AG10803 (cell line): Measurements from ENCODE around the gene DPP3.

Experiments
- DNase-seq: peaks from one replicate; pipeline ENCODE4 v3.0.0; 2010; ENCODE audit warnings: low read depth
- H3K4me3 ChIP-seq: 2 replicates; pipeline ENCODE4 v1.5.1; 2011; ENCODE audit warnings: mild to moderate bottlenecking, low read length, control low read depth
- TF ChIP-seq, protein P1 (sequence below): conservative IDR thresholded peaks from 2 replicates; pipeline ENCODE4 v1.5.1; 2011; ENCODE audit warnings: mild to moderate bottlenecking, low read length, control low read depth, inconsistent platforms

Gene DPP3

DNA sequence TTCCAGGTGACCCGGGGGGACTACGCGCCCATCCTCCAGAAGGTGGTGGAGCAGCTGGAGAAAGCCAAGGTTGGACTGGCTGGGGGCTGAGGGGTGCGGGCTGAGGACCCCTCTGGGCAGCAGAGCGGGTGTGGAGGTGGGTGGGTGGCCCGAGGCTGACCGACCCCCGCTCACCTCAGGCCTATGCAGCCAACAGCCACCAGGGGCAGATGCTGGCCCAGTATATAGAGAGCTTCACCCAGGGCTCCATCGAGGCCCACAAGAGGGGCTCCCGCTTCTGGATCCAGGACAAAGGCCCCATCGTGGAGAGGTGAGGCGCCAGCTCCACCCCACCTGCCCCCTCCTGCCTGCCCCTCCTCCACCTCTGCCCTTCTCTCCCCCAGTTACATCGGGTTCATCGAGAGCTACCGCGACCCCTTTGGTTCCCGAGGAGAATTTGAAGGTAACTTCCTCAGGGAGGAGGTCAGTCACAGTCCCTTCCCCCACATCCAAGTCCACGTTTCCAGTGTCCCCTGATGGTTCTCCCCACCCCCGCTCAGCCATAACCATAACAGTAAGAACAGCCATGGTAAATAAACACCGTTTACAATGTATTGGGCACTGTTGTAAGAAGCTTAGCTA is 11.2 kb downstream of the DPP3 start:
- DNase-seq, result no peak
- no peak overlapping the region for H3K4me3 ChIP-seq
- TF ChIP-seq, protein P1, sequence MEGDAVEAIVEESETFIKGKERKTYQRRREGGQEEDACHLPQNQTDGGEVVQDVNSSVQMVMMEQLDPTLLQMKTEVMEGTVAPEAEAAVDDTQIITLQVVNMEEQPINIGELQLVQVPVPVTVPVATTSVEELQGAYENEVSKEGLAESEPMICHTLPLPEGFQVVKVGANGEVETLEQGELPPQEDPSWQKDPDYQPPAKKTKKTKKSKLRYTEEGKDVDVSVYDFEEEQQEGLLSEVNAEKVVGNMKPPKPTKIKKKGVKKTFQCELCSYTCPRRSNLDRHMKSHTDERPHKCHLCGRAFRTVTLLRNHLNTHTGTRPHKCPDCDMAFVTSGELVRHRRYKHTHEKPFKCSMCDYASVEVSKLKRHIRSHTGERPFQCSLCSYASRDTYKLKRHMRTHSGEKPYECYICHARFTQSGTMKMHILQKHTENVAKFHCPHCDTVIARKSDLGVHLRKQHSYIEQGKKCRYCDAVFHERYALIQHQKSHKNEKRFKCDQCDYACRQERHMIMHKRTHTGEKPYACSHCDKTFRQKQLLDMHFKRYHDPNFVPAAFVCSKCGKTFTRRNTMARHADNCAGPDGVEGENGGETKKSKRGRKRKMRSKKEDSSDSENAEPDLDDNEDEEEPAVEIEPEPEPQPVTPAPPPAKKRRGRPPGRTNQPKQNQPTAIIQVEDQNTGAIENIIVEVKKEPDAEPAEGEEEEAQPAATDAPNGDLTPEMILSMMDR, result peak; percentile 37

DNA sequence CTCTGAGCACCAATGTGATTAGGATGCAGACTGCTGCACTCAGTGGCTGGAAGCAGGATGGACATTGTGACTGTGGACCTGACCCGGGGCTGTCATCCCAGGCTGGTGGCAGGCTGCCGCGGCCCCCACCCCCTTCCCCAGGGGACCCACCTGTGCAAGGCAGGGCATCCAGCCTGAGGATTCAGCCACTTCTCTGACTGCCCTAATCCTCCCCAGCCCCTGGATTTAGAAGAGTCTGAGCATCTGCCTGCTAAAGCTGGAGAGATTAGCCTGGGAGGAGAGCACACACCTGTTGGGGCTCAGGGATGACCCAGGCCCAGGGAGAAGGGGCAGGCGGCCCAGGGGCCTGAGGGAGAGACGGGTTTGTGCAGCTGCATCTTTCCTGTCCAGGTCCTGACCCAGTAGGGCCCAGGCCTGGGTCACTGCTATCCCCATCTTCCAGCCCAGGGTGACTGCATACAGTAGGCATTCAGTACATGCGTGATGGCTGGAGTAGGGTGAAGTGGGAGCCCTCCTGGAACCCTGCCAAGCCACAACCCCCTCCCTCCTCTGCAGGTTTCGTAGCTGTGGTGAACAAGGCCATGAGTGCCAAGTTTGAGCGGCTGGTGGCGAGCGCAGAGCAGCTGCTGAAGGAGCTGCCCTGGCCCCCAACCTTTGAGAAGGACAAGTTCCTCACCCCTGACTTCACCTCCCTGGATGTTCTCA is 12.1 kb downstream of the DPP3 start:
- DNase-seq, result no peak
- no peak overlapping the region for H3K4me3 ChIP-seq
- TF ChIP-seq, protein P1, result no peak

DNA sequence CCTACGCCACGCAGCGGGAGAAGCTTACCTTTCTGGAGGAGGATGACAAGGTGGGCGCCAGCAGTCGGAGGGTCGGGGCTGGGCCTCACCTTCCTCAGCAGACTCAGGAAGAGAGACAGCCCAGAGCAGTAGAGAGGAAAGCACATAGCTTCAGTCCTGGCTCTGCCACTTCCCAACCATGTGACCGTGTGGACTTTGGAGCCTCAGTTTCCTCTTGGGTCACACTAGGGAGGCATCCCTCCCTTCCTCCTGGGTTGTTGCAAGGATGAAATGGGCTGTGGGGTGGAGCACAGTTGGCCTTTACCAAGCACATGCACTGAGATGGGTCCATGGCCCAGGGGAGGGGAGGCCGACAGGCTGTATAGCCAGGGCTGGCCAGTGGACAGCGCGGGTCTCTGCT is 12.9 kb downstream of the DPP3 start:
- TF ChIP-seq, protein P1, result no peak
- DNase-seq, result no peak
- H3K4me3 ChIP-seq, result no peak overlapping the region

DNA sequence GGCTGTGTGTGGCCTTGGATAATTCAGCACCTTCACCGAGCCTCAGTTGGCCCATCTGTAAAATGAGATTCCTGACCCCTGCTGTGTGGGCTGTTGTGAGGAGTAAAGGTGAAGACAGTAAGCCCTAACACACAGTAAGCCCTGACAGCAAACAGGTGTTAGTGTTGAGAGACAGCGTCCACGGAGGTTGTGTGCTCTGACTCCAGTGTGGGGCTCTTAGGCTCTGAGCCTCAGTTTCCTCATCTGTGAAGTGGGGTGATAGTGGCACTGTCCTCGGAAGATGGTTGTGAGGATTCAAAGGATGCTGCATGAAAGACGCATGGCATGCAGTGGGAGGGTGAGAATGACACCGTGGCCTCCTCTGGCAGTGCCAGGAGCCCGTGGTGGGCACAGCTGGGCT is 14.2 kb downstream of the DPP3 start:
- no peak for DNase-seq
- TF ChIP-seq, protein P1, result no peak
- H3K4me3 ChIP-seq, result no peak overlapping the region

DNA sequence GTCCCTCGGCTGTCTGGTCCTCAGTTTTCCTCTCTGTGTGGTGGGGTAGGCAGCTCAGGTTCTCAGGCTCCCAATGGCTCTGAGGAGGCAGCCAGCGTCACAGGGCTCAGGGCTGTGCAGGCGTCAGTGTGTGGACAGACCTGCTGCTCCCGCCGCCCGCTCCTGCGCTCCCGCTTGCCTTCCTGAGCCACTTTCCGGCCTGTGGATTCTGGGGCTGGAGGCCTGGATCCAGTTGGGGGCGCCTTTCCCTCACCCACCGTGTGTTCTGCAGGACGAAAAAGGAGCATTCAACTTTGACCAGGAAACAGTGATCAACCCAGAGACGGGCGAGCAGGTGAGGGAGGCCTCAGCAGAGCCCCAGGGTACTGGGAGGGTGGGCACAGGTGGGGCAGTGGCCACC is 14.7 kb downstream of the DPP3 start:
- TF ChIP-seq, protein P1, result no peak
- H3K4me3 ChIP-seq, result no peak overlapping the region
- DNase-seq, result no peak

DNA sequence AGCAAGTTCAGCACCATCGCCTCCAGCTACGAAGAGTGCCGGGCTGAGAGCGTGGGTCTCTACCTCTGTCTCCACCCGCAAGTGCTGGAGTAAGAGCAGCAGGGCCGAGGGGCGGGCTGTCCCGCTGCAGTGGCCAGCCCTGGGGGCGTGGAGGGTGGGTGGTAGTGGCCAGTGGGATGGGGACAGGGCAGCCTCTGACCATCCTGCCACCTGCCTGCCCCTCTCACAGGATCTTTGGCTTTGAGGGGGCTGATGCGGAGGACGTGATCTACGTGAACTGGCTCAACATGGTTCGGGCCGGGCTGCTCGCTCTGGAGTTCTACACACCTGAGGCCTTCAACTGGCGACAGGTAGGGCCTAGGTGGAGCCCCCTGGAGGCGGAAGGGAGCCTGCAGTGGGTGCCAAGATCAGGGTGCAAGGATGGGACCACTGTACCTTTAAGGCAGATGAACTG is 15.2 kb downstream of the DPP3 start:
- no peak overlapping the region for H3K4me3 ChIP-seq
- TF ChIP-seq, protein P1, result peak; percentile 12; the same call in 1 of the 2 replicates
- DNase-seq, result no peak

DNA sequence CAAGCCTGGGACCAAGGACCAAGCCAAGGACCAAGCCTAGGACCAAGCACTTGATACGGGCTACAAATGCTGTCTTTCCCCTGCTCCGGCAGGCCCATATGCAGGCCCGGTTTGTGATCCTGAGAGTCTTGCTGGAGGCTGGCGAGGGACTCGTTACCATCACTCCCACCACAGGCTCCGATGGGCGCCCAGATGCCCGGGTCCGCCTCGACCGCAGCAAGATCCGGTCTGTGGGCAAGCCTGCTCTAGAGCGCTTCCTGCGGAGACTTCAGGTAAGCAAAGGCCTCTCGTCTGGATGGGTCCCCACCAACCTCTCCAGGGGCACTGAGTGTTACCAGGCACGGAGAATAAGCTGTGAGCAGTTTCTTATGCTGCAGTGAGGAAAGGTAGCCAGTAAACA is 17.0 kb downstream of the DPP3 start:
- H3K4me3 ChIP-seq, result no peak overlapping the region
- no peak for DNase-seq
- TF ChIP-seq, protein P1, result no peak
